Measurements from ENCODE around the gene GALNT8.

DNA sequence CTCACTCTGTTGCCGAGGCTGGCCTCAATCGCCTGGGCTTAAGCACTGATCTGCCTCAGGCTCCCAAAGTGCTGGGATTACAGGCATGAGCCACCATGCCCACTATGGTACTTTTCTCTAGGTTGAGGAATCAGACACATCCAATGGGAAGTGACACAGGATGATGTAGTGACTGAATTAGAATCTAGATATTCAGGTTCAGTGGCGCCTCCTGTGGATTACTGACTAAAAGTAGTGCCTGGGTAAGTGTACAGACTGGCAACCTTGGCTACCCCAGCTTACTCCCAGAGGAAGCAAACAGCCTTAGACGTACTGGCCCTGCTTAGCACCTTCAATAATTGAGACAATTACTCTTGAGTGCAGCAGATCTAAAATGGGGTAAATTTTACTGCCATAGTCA, 22.8 kb downstream of the GALNT8 start:
- TF ChIP-seq GATA2 (IDR thresholded peaks at IDR 0.05; ENCODE audit: low read depth, low read length), result no peak
- no peak for TF ChIP-seq GATA3 (IDR thresholded peaks at IDR 0.05; ENCODE audit: low read depth, low read length)
